ENCODE results near the gene DNAJC18. TPM values are rescaled to one million over a fixed set of nuclear protein-coding genes. Genes with fewer than 3 reads are reported as not detected.

The DNAJC18 gene
- total and polyA plus RNA-seq, 2 experiments from 2014 or later, result 10.9 to 13.4 TPM

DNA sequence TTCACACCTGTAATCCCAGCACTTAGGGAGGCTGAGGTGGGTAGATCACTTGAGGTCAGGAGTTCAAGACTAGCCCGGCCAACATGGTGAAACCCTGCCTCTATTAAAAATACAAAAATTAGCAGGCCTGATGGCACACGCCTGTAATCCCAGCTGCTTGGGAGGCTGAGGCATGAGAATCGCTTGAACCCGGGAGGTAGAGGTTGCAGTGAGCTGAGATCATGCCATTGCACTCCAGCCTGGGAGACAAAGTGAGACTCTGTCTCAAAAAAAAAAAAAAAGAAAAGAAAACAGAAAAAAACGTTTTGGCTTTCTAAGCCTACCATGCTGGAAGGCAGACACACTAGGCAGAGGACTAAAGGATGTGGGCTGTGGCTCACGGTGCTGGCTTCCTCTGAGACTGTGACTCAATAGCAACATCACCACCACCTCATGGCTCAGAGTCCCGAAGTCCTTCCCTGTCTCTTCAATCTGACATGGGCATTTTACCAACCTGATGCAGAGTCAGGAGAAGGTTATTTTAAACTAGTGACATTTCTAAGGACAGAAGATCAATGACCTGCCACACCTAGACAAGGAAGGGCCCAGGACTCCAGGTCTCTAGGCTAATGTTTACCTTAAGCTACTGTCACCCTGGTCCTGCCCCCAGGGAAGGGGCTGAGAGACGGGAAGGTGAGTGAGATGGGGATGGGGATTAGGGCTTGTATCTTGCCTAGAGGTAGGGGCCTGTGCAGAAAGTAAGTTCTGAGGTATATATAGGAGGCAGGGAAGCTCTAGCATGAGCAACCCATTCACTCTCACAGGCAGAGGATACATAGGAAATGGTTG lies 19.5 kb upstream of the DNAJC18 start:
- Histone ChIP-seq H3K9me3 (ENCODE audit: low read depth) (no peaks in the 10 kb centered on the region), H3F3A (ENCODE audit: insufficient read depth) (peaks cover 7% of the 10 kb centered on the region; the same call in 1 of the 2 replicates), H3K27me3 (replicated peaks; ENCODE audit: insufficient read depth) (no peaks in the 10 kb centered on the region), H2AFZ (peak overlapping the region; percentile 61), H4K20me1 (ENCODE audit: insufficient read depth) (no peaks in the 10 kb centered on the region), H3K9ac (no peak overlapping the region; the same call in 1 of the 2 replicates), H3K27ac (peak overlapping the region; percentile 60), H3K4me1 (ENCODE audit: insufficient read depth) (peaks cover 29% of the 10 kb centered on the region), H3K79me2 (ENCODE audit: insufficient read depth) (no peaks in the 10 kb centered on the region), H3K36me3 (ENCODE audit: low read depth) (no peaks in the 10 kb centered on the region), H3K9me2 (ENCODE audit: insufficient read depth) (no peaks in the 10 kb centered on the region), H3K4me3 (no peak overlapping the region), H3K4me2 (ENCODE audit: unreplicated experiment) (no peak overlapping the region)
- in situ Hi-C loops (cut with MboI), result no loop called here
- WGBS, 2 experiments (ENCODE audit: low coverage in 1 of 2, low lambda C conversion rate in 2 of 2, missing lambda C conversion rate in 2 of 2), result 41 to 44% methylated on average over 8 of the region's 8 CpGs
- no peak for TF ChIP-seq EZH2phosphoT487 (IDR thresholded peaks at IDR 0.05; ENCODE audit: insufficient read depth, low read depth)
- TF ChIP-seq EZH2 (IDR thresholded peaks at IDR 0.05; ENCODE audit: insufficient read depth, poor library complexity, severe bottlenecking), result no peak
- DNase-seq, result peak; percentile 94

DNA sequence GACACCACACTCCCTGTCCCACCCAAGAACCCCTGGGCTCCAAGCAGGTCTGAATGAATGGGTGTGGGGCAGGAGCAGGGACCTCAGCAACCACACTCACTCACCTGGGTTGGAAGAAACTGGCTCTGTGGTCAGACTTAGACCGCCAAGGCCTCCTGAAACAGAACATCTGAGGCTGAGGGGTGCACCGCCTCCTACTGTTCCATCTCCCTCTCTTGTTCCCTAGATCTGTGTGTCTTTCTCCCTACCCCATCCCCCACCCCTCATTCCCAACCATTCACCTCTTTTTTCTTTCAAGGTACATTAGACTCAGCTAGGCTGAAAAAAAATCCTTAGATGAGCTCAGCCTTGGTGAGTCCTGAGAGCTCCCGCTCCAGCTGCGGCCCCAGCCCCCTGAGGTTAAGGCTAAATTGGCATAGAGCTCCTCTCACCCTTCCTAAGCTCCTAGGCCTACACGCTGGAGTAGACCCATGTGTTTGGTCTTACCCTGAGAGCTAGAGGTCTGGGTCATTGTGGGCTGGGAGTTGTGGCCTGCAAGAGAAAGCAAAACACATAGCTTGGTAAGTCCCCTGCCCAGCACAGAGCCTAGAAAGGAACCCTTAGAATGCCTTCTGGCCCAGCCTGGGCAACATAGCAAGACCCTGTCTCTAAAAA lies 18.5 kb upstream of the DNAJC18 start:
- TF ChIP-seq EZH2 (IDR thresholded peaks at IDR 0.05; ENCODE audit: insufficient read depth, poor library complexity, severe bottlenecking) (no peak), EZH2phosphoT487 (IDR thresholded peaks at IDR 0.05; ENCODE audit: insufficient read depth, low read depth) (no peak)
- Histone ChIP-seq H3K79me2 (ENCODE audit: insufficient read depth) (no peaks in the 10 kb centered on the region), H3K4me2 (ENCODE audit: unreplicated experiment) (no peak overlapping the region), H3K4me1 (ENCODE audit: insufficient read depth) (peaks cover 29% of the 10 kb centered on the region), H3K9me3 (ENCODE audit: low read depth) (no peaks in the 10 kb centered on the region), H3K4me3 (no peak overlapping the region), H3F3A (ENCODE audit: insufficient read depth) (peaks cover 7% of the 10 kb centered on the region; the same call in 1 of the 2 replicates), H3K36me3 (ENCODE audit: low read depth) (no peaks in the 10 kb centered on the region), H3K27ac (no peak overlapping the region), H2AFZ (no peak overlapping the region), H3K9ac (no peak overlapping the region), H3K27me3 (replicated peaks; ENCODE audit: insufficient read depth) (no peaks in the 10 kb centered on the region), H3K9me2 (ENCODE audit: insufficient read depth) (no peaks in the 10 kb centered on the region), H4K20me1 (ENCODE audit: insufficient read depth) (no peaks in the 10 kb centered on the region)
- WGBS, 2 experiments (ENCODE audit: low coverage in 1 of 2, low lambda C conversion rate in 2 of 2, missing lambda C conversion rate in 2 of 2), result 94 to 96% methylated on average over 5 of the region's 5 CpGs
- in situ Hi-C loops (cut with MboI), result no loop called here
- no peak for DNase-seq

DNA sequence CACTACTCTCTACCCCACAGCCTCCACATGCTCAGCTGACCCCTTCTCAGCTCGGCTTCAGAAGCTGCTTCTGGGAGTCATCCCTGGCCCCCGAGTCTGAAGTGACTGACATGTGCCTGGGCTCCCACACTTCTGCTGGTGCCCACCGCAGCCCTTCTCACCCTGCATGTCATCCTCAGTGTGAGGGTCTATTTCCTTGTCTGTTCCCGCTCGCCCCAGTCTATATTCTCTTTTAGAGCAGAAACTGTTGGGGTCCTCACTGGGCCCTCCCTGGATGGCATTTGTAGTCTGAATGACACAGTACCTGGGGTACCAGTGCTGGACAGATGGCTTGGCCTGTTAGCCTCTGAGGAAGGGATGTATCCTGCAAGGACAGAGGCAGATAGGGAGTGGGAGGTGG lies 17.9 kb upstream of the DNAJC18 start:
- in situ Hi-C loops (cut with MboI), result no loop called here
- no peak overlapping the region for H3K4me2 ChIP-seq (ENCODE audit: unreplicated experiment)
- no peak for DNase-seq
- H3K36me3 ChIP-seq (ENCODE audit: low read depth), result no peaks in the 10 kb centered on the region
- no peak overlapping the region for H3K4me3 ChIP-seq
- H3K9me2 ChIP-seq (ENCODE audit: insufficient read depth), result no peaks in the 10 kb centered on the region
- H3K79me2 ChIP-seq (ENCODE audit: insufficient read depth), result no peaks in the 10 kb centered on the region
- H3K27me3 ChIP-seq (replicated peaks; ENCODE audit: insufficient read depth), result no peaks in the 10 kb centered on the region
- H2AFZ ChIP-seq, result no peak overlapping the region
- H3K9me3 ChIP-seq (ENCODE audit: low read depth), result no peaks in the 10 kb centered on the region
- H3F3A ChIP-seq (ENCODE audit: insufficient read depth), result peaks cover 7% of the 10 kb centered on the region; the same call in 1 of the 2 replicates
- peaks cover 26% of the 10 kb centered on the region for H3K4me1 ChIP-seq (ENCODE audit: insufficient read depth)
- TF ChIP-seq EZH2 (IDR thresholded peaks at IDR 0.05; ENCODE audit: insufficient read depth, poor library complexity, severe bottlenecking), result no peak
- no peak for TF ChIP-seq EZH2phosphoT487 (IDR thresholded peaks at IDR 0.05; ENCODE audit: insufficient read depth, low read depth)
- 97 to 99% methylated on average over 5 of the region's 5 CpGs for WGBS, 2 experiments (ENCODE audit: low coverage in 1 of 2, low lambda C conversion rate in 2 of 2, missing lambda C conversion rate in 2 of 2)
- H4K20me1 ChIP-seq (ENCODE audit: insufficient read depth), result no peaks in the 10 kb centered on the region
- no peak overlapping the region for H3K27ac ChIP-seq
- no peak overlapping the region for H3K9ac ChIP-seq

DNA sequence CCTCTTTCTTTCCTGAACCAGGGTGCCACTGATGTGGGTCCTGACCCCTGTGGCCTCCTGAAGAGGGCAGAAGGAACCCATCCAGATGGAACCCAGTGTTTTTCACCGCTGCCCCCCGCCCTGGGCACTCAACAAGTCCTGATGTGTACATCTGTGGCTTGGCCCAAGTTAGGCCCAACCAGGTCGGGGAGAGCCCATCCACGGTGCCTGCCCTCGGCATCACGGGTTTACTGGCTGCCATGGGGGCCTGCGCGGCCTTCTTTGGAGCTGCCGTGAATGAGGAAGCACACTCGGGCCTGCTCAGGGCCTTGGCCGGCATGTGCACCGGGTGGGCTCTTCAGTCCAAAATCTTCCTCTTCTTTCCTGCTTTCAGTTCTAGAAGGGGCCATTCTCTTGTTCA lies 17.5 kb upstream of the DNAJC18 start:
- Histone ChIP-seq H3K27ac (no peak overlapping the region), H3K9me3 (ENCODE audit: low read depth) (no peaks in the 10 kb centered on the region), H3F3A (ENCODE audit: insufficient read depth) (peaks cover 7% of the 10 kb centered on the region; the same call in 1 of the 2 replicates), H3K36me3 (ENCODE audit: low read depth) (no peaks in the 10 kb centered on the region), H2AFZ (no peak overlapping the region), H3K79me2 (ENCODE audit: insufficient read depth) (no peaks in the 10 kb centered on the region), H3K4me2 (ENCODE audit: unreplicated experiment) (no peak overlapping the region), H4K20me1 (ENCODE audit: insufficient read depth) (no peaks in the 10 kb centered on the region), H3K4me1 (ENCODE audit: insufficient read depth) (peaks cover 22% of the 10 kb centered on the region), H3K9ac (no peak overlapping the region), H3K27me3 (replicated peaks; ENCODE audit: insufficient read depth) (no peaks in the 10 kb centered on the region), H3K4me3 (no peak overlapping the region), H3K9me2 (ENCODE audit: insufficient read depth) (no peaks in the 10 kb centered on the region)
- in situ Hi-C loops (cut with MboI), result no loop called here
- no peak for TF ChIP-seq EZH2phosphoT487 (IDR thresholded peaks at IDR 0.05; ENCODE audit: insufficient read depth, low read depth)
- TF ChIP-seq EZH2 (IDR thresholded peaks at IDR 0.05; ENCODE audit: insufficient read depth, poor library complexity, severe bottlenecking), result no peak
- no peak for DNase-seq
- WGBS, 2 experiments (ENCODE audit: low coverage in 1 of 2, low lambda C conversion rate in 2 of 2, missing lambda C conversion rate in 2 of 2), result 91 to 96% methylated on average over 12 of the region's 12 CpGs

Measured in GM23248 (cell line).